Neuronal stem cell (in vitro differentiated cells): ENCODE measurements around the gene PCA3.

Source experiments
- DNase-seq: peaks from one replicate; pipeline ENCODE4 v3.0.0-alpha.2; 2013; ENCODE audit warnings: low spot score
- H2AFZ ChIP-seq: one replicate; pipeline ENCODE4 v1.6.1; 2013; ENCODE audit warnings: mild to moderate bottlenecking, low read length, inconsistent platforms
- H2AK5ac ChIP-seq: 2 replicates; pipeline ENCODE4 v1.6.1; 2013; ENCODE audit warnings: low read depth, mild to moderate bottlenecking, inconsistent platforms, low read length, moderate library complexity, mixed read lengths
- H2BK120ac ChIP-seq: 2 replicates; pipeline ENCODE4 v1.6.1; 2013; ENCODE audit warnings: low read depth, mild to moderate bottlenecking, inconsistent platforms, low read length, moderate library complexity, mixed read lengths
- H2BK12ac ChIP-seq: one replicate; pipeline ENCODE4 v1.6.1; 2013; ENCODE audit warnings: low read length, inconsistent platforms
- H2BK15ac ChIP-seq: 2 replicates; pipeline ENCODE4 v1.6.1; 2013; ENCODE audit warnings: mild to moderate bottlenecking, low read length, inconsistent platforms, mixed read lengths
- H2BK5ac ChIP-seq: one replicate; pipeline ENCODE4 v1.6.1; 2013; ENCODE audit warnings: inconsistent platforms, mild to moderate bottlenecking, low read length, moderate library complexity
- H3K14ac ChIP-seq: one replicate; pipeline ENCODE4 v1.6.1; 2013; ENCODE audit warnings: low read length, inconsistent platforms
- H3K18ac ChIP-seq: 2 replicates; pipeline ENCODE4 v1.6.1; 2013; ENCODE audit warnings: low read length, inconsistent platforms
- H3K23ac ChIP-seq: 2 replicates; pipeline ENCODE4 v1.6.1; 2013; ENCODE audit warnings: low read depth, mild to moderate bottlenecking, mixed read lengths, low read length, inconsistent platforms; ENCODE audit not compliant: poor library complexity
- H3K27ac ChIP-seq: replicated peaks from 3 replicates; pipeline ENCODE4 v1.5.1; 2013; ENCODE audit warnings: low read length, inconsistent platforms
- H3K27me3 ChIP-seq, 3 experiments: 2 replicates each; pipeline ENCODE4 v1.6.1; 2013; ENCODE audit warnings: low read length in 3 of 3, mild to moderate bottlenecking in 2 of 3, inconsistent platforms in 1 of 3, low read depth in 1 of 3, mixed read lengths in 1 of 3, moderate library complexity in 1 of 3; ENCODE audit not compliant: control insufficient read depth in 3 of 3, insufficient read depth in 3 of 3
- H3K36me3 ChIP-seq, 2 donors: replicated peaks in 1 of 2; 2 replicates each; pipeline ENCODE4 v1.6.1; 2013; ENCODE audit warnings: low read length in 2 of 2; ENCODE audit not compliant: control insufficient read depth in 2 of 2, insufficient read depth in 2 of 2
- H3K4ac ChIP-seq: 2 replicates; pipeline ENCODE4 v1.6.1; 2013; ENCODE audit warnings: inconsistent platforms, mild to moderate bottlenecking, low read length, moderate library complexity
- H3K4me1 ChIP-seq, 2 donors: 1 replicate in 1 of 2; 2 replicates in 1 of 2; pipeline ENCODE4 v1.6.1; 2013; ENCODE audit warnings: low read length in 2 of 2, low read depth in 1 of 2; ENCODE audit not compliant: control insufficient read depth in 2 of 2, insufficient read depth in 1 of 2
- H3K4me2 ChIP-seq: one replicate; pipeline ENCODE4 v1.6.1; 2013; ENCODE audit warnings: mild to moderate bottlenecking, low read length, inconsistent platforms; ENCODE audit not compliant: insufficient read depth, poor library complexity, severe bottlenecking
- H3K4me3 ChIP-seq, 2 donors: 2 replicates each; pipeline ENCODE4 v1.5.1; 2013; ENCODE audit warnings: low read length in 2 of 2, mild to moderate bottlenecking in 2 of 2, inconsistent platforms in 1 of 2, moderate library complexity in 1 of 2
- H3K79me1 ChIP-seq: one replicate; pipeline ENCODE4 v1.6.1; 2013; ENCODE audit warnings: low read depth, mild to moderate bottlenecking, inconsistent platforms, low read length, moderate library complexity
- H3K9ac ChIP-seq: one replicate; pipeline ENCODE4 v1.6.1; 2013; ENCODE audit warnings: mild to moderate bottlenecking, low read depth, low read length, inconsistent platforms; ENCODE audit not compliant: poor library complexity
- H3K9me3 ChIP-seq, 2 donors: replicated peaks in 1 of 2; 2 replicates each; pipeline versions ENCODE3 to v1.6.1; 2013; ENCODE audit warnings: low read length in 2 of 2, mild to moderate bottlenecking in 2 of 2, inconsistent platforms in 1 of 2, low read depth in 1 of 2, mixed read lengths in 1 of 2, moderate library complexity in 1 of 2; ENCODE audit not compliant: control insufficient read depth in 2 of 2, insufficient read depth in 1 of 2
- H4K8ac ChIP-seq: one replicate; pipeline ENCODE4 v1.6.1; 2013; ENCODE audit warnings: low read depth, mild to moderate bottlenecking, inconsistent platforms, low read length, moderate library complexity
- H4K91ac ChIP-seq: one replicate; pipeline ENCODE4 v1.6.1; 2013; ENCODE audit warnings: low read length, low read depth, mild to moderate bottlenecking, inconsistent platforms; ENCODE audit not compliant: poor library complexity
- WGBS, 2 donors: extraction: QIAGEN DNeasy Blood & Tissue Kit; methylation state at CpG; one replicate each; pipeline ENCODE4 v1.1.7; 2013; ENCODE audit warnings: missing lambda C conversion rate in 2 of 2, mixed read lengths in 1 of 2; ENCODE audit not compliant: insufficient read length in 2 of 2, insufficient replicate concordance in 1 of 2; ENCODE audit errors: extremely low coverage in 2 of 2; 5-methylcytosine and 5-hydroxymethylcytosine counted together

The PCA3 gene

GRCh38 chr9:76800901-76801300, 36.7 kb downstream of the PCA3 start:
- H4K8ac ChIP-seq, result no peak overlapping the region
- H3K4ac ChIP-seq, result no peak overlapping the region
- no peak overlapping the region for H2AFZ ChIP-seq
- H3K18ac ChIP-seq, result no peak overlapping the region
- H3K23ac ChIP-seq, result no peak overlapping the region
- no peak overlapping the region for H3K9ac ChIP-seq
- no peak overlapping the region for H3K27ac ChIP-seq
- no peak overlapping the region for H2BK12ac ChIP-seq
- no peak for DNase-seq
- no peaks in the 10 kb centered on the region for H3K9me3 ChIP-seq
- H3K79me1 ChIP-seq, result no peaks in the 10 kb centered on the region
- H3K27me3 ChIP-seq, result no peaks in the 10 kb centered on the region
- no peak overlapping the region for H2BK5ac ChIP-seq
- H3K14ac ChIP-seq, result no peak overlapping the region
- H2BK120ac ChIP-seq, result no peak overlapping the region
- peaks cover 0 to 4% of the 10 kb centered on the region in 2 donors for H3K4me1 ChIP-seq
- H2AK5ac ChIP-seq, result no peak overlapping the region
- no peak overlapping the region for H2BK15ac ChIP-seq
- no peak overlapping the region for H4K91ac ChIP-seq
- no peaks in the 10 kb centered on the region for H3K36me3 ChIP-seq
- no peak overlapping the region for H3K4me3 ChIP-seq
- WGBS, 2 donors, result no CpG with 5 or more reads among the region's 1 CpG
- H3K4me2 ChIP-seq, result no peak overlapping the region

DNA sequence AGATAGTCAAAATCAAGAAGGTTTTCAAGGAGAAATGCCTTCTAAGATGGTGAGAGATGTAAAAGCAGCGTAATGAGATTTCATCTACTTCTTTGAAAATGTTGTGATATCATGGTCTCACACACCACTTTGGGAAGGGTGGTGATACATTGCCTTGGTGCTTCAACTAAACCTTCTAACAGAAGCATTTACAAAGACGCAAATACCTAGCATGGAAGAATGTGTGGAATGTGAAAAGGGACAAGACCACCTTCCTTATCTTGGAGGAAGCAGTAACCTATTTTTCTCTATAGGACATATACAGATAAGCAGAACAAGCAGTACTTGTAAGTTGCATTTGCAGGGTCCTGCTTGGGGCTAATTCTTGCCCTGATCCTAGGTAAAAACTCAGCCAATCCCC, 38.8 kb downstream of the PCA3 start:
- Histone ChIP-seq H4K8ac (no peak overlapping the region), H3K27ac (no peak overlapping the region), H3K79me1 (no peaks in the 10 kb centered on the region), H4K91ac (no peak overlapping the region), H3K9me3 (no peaks in the 10 kb centered on the region), H3K14ac (no peak overlapping the region), H3K4me2 (no peak overlapping the region), H3K18ac (no peak overlapping the region), H2BK15ac (no peak overlapping the region), H3K4me3 (no peak overlapping the region), H2AFZ (no peak overlapping the region), H2BK120ac (no peak overlapping the region), H3K4me1 (peaks cover 0 to 4% of the 10 kb centered on the region in 2 donors), H3K23ac (no peak overlapping the region), H2BK5ac (no peak overlapping the region), H2BK12ac (no peak overlapping the region), H3K36me3 (no peaks in the 10 kb centered on the region), H2AK5ac (no peak overlapping the region), H3K9ac (no peak overlapping the region), H3K4ac (no peak overlapping the region), H3K27me3 (no peaks in the 10 kb centered on the region)
- no CpG with 5 or more reads among the region's 2 CpGs for WGBS, 2 donors
- no peak for DNase-seq

- Histone ChIP-seq H3K79me1 (no peaks in the 10 kb centered on the region), H2BK120ac (no peak overlapping the region), H3K18ac (no peak overlapping the region), H3K14ac (no peak overlapping the region), H3K4ac (no peak overlapping the region), H2BK15ac (no peak overlapping the region), H2BK12ac (no peak overlapping the region), H3K23ac (no peak overlapping the region), H3K9ac (no peak overlapping the region), H4K8ac (no peak overlapping the region), H2AFZ (no peak overlapping the region), H2AK5ac (no peak overlapping the region), H2BK5ac (no peak overlapping the region), H3K9me3 (no peaks in the 10 kb centered on the region), H3K27me3 (no peaks in the 10 kb centered on the region), H4K91ac (no peak overlapping the region), H3K27ac (no peak overlapping the region), H3K36me3 (no peaks in the 10 kb centered on the region), H3K4me3 (no peak overlapping the region), H3K4me1 (peaks cover 0 to 7% of the 10 kb centered on the region in 2 donors), H3K4me2 (no peak overlapping the region)
- no peak for DNase-seq
- WGBS, 2 donors, result no CpG with 5 or more reads among the region's 7 CpGs
Measured at GRCh38 chr9:76803762-76804161, 39.5 kb downstream of the PCA3 start.

- H3K9me3 ChIP-seq, result no peaks in the 10 kb centered on the region
- no peak overlapping the region for H3K4me2 ChIP-seq
- no peak for DNase-seq
Measured at GRCh38 chr9:76808636-76809035, 44.4 kb downstream of the PCA3 start.

More at GRCh38 chr9:76808636-76809035, 44.4 kb downstream of the PCA3 start:
- no peak overlapping the region for H2BK120ac ChIP-seq
- WGBS, 2 donors, result no CpG with 5 or more reads among the region's 5 CpGs
- H2BK15ac ChIP-seq, result no peak overlapping the region
- no peak overlapping the region for H4K8ac ChIP-seq
- no peak overlapping the region for H3K14ac ChIP-seq
- no peak overlapping the region for H3K23ac ChIP-seq
- H3K4me1 ChIP-seq, result peaks cover 0 to 4% of the 10 kb centered on the region in 2 donors
- H3K79me1 ChIP-seq, result no peaks in the 10 kb centered on the region
- H3K36me3 ChIP-seq, result no peaks in the 10 kb centered on the region
- no peak overlapping the region for H2BK5ac ChIP-seq
- H3K9ac ChIP-seq, result no peak overlapping the region
- H3K18ac ChIP-seq, result no peak overlapping the region
- no peak overlapping the region for H3K4me3 ChIP-seq
- no peak overlapping the region for H2AK5ac ChIP-seq
- no peak overlapping the region for H4K91ac ChIP-seq
- H3K27me3 ChIP-seq, result no peaks in the 10 kb centered on the region
- no peak overlapping the region for H2AFZ ChIP-seq
- H3K27ac ChIP-seq, result no peak overlapping the region
- H3K4ac ChIP-seq, result no peak overlapping the region
- no peak overlapping the region for H2BK12ac ChIP-seq
